ENCODE data around the gene PRSS22. TPM values are rescaled to one million over a fixed set of nuclear protein-coding genes. Genes with fewer than 3 reads are reported as not detected.

Gene PRSS22
- total RNA-seq, 2 experiments from 2014 or later = not detected

- intact Hi-C loops (cut with micrococcal nuclease; ENCODE audit: unreplicated experiment) = loop anchor here (10.0 kb wide), 1 partner anchor 59 kb away; the partner anchor contains the start of gene PRSS41
- Histone ChIP-seq H2AFZ (ENCODE audit: low read length) (no peak overlapping the region), H3K9me3 (ENCODE audit: low read length) (no peaks in the 10 kb centered on the region), H4K20me1 (ENCODE audit: insufficient read depth, low read length) (no peaks in the 10 kb centered on the region), H3K4me2 (ENCODE audit: low read length) (no peak overlapping the region), H3K4me1 (ENCODE audit: insufficient read depth, low read length, poor library complexity, severe bottlenecking) (no peaks in the 10 kb centered on the region), H3K4me3 (ENCODE audit: low read depth, low read length, poor library complexity, severe bottlenecking) (no peak overlapping the region), H3K36me3 (ENCODE audit: insufficient read depth, low read length) (no peaks in the 10 kb centered on the region), H3K79me2 (ENCODE audit: insufficient read depth, low read depth, low read length) (no peaks in the 10 kb centered on the region), H3K27ac (ENCODE audit: low read depth, low read length, poor library complexity, severe bottlenecking) (no peak overlapping the region), H3K9me2 (ENCODE audit: insufficient read depth, low read length) (no peaks in the 10 kb centered on the region)
- CTCF ChIA-PET (ENCODE audit: unreplicated experiment) = no interaction called here
- no TSS peak for BruUV-seq (replicated peaks)
- DNase-seq (ENCODE audit: low spot score) = no peak
- POLR2A ChIA-PET = interaction anchor here (0.5 kb wide), 1 partner anchor 129 kb away, joined by 4 read pairs; no protein-coding TSS in a partner anchor
- TF ChIP-seq EZH2phosphoT487 (IDR thresholded peaks at IDR 0.05; ENCODE audit: borderline replicate concordance, low read depth, low read length) (no peak), CTCF (conservative IDR thresholded peaks at IDR 0.05; ENCODE audit: low read length) (no peak)
These were observed 4.4 kb downstream of the PRSS22 start for GRCh38 chr16:2853531-2854073.

GRCh38 chr16:2852731-2853507 lies 5.1 kb downstream of the PRSS22 start:
- H3K4me2 ChIP-seq (ENCODE audit: low read length) = no peak overlapping the region
- H3K36me3 ChIP-seq (ENCODE audit: insufficient read depth, low read length) = no peaks in the 10 kb centered on the region
- CTCF ChIA-PET (ENCODE audit: unreplicated experiment) = no interaction called here
- TF ChIP-seq EZH2phosphoT487 (IDR thresholded peaks at IDR 0.05; ENCODE audit: borderline replicate concordance, low read depth, low read length) = no peak
- no peak for TF ChIP-seq CTCF (conservative IDR thresholded peaks at IDR 0.05; ENCODE audit: low read length)
- H3K9me3 ChIP-seq (ENCODE audit: low read length) = no peaks in the 10 kb centered on the region
- DNase-seq (ENCODE audit: low spot score) = no peak
- no peak overlapping the region for H3K27ac ChIP-seq (ENCODE audit: low read depth, low read length, poor library complexity, severe bottlenecking)
- no TSS peak for BruUV-seq (replicated peaks)
- no peaks in the 10 kb centered on the region for H4K20me1 ChIP-seq (ENCODE audit: insufficient read depth, low read length)
- no peaks in the 10 kb centered on the region for H3K4me1 ChIP-seq (ENCODE audit: insufficient read depth, low read length, poor library complexity, severe bottlenecking)
- H3K9me2 ChIP-seq (ENCODE audit: insufficient read depth, low read length) = no peaks in the 10 kb centered on the region
- H3K4me3 ChIP-seq (ENCODE audit: low read depth, low read length, poor library complexity, severe bottlenecking) = no peak overlapping the region
- intact Hi-C loops (cut with micrococcal nuclease; ENCODE audit: unreplicated experiment) = loop anchor here (10.0 kb wide), 1 partner anchor 58 kb away; the partner anchor contains the start of gene PRSS41
- POLR2A ChIA-PET = interaction anchor here (0.5 kb wide), 1 partner anchor 130 kb away, joined by 4 read pairs; no protein-coding TSS in a partner anchor
- no peak overlapping the region for H2AFZ ChIP-seq (ENCODE audit: low read length)
- no peaks in the 10 kb centered on the region for H3K79me2 ChIP-seq (ENCODE audit: insufficient read depth, low read depth, low read length)
